ENCODE results near the gene TMOD2.

DNA sequence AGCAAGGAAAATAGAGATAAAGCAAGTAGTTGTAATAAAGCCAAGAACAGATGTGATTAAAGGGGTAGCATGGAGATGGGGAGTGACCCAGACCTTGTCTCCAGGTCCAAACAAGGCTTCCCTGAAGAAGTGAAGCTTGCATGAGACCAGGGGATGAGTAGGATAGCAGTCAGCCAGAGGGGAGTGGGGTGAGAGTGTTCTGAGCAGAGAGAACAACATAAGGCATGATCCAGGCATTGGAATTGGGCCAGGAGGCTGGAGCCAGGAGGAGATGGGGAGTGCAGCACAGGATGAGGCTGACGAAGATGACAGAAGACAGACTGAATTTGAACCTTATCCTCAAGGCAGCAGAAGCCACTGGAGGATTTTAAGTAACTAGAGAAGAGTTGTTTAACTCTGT, 7.2 kb downstream of the TMOD2 start:
- TF ChIP-seq CTCF (IDR thresholded peaks at IDR 0.05) (no peak), POLR2A (IDR thresholded peaks at IDR 0.05) (no peak)
